ENCODE data around the gene RASL11B. TPM values are rescaled to one million over a fixed set of nuclear protein-coding genes. Genes with fewer than 3 reads are reported as not detected.
"Not testable (repeated sequence)": the region's sequence is repeated elsewhere in the genome, so short reads cannot be mapped to it uniquely, and the experiment has no call there.

The RASL11B gene
- total RNA-seq, 1 donor from 2014 or later = 15.7 TPM

GRCh38 chr4:52824270-52824602 lies 37.9 kb upstream of the RASL11B start:
- no peak for DNase-seq (ENCODE audit: extremely low spot score, unreplicated experiment)
- Mint-ChIP-seq H3K4me1 (ENCODE audit: unreplicated experiment) (peaks cover 25% of the 10 kb centered on the region), H3K27me3 (no peaks in the 10 kb centered on the region), H3K27ac (peak overlapping the region; percentile 85), H3K36me3 (no peaks in the 10 kb centered on the region), H3K9me3 (peaks cover 9% of the 10 kb centered on the region), H3K4me3 (peak overlapping the region; percentile 34)
- TF ChIP-seq CTCF (conservative IDR thresholded peaks at IDR 0.05) = no peak

- no peak for TF ChIP-seq CTCF (conservative IDR thresholded peaks at IDR 0.05)
- Mint-ChIP-seq H3K27me3 (no peaks in the 10 kb centered on the region), H3K9me3 (peaks cover 9% of the 10 kb centered on the region), H3K27ac (peak overlapping the region; percentile 85), H3K4me3 (peak overlapping the region; percentile 34), H3K4me1 (ENCODE audit: unreplicated experiment) (peaks cover 26% of the 10 kb centered on the region), H3K36me3 (no peaks in the 10 kb centered on the region)
- no peak for DNase-seq (ENCODE audit: extremely low spot score, unreplicated experiment)
Observed at GRCh38 chr4:52824603-52825459, 37.3 kb upstream of the RASL11B start.

GRCh38 chr4:52825460-52826090 lies 36.5 kb upstream of the RASL11B start:
- Mint-ChIP-seq H3K4me3 (peak overlapping the region; percentile 34), H3K4me1 (ENCODE audit: unreplicated experiment) (peaks cover 26% of the 10 kb centered on the region), H3K9me3 (peaks cover 9% of the 10 kb centered on the region), H3K36me3 (no peaks in the 10 kb centered on the region), H3K27ac (peak overlapping the region; percentile 85), H3K27me3 (no peaks in the 10 kb centered on the region)
- no peak for TF ChIP-seq CTCF (conservative IDR thresholded peaks at IDR 0.05)
- no peak for DNase-seq (ENCODE audit: extremely low spot score, unreplicated experiment)

GRCh38 chr4:52833941-52834525 lies 28.1 kb upstream of the RASL11B start:
- no peak for DNase-seq (ENCODE audit: extremely low spot score, unreplicated experiment)
- H3K4me1 Mint-ChIP-seq (ENCODE audit: unreplicated experiment) = peaks cover 12% of the 10 kb centered on the region
- no peak for TF ChIP-seq CTCF (conservative IDR thresholded peaks at IDR 0.05)
- peaks cover 1% of the 10 kb centered on the region for H3K9me3 Mint-ChIP-seq
- no peak overlapping the region for H3K27ac Mint-ChIP-seq
- H3K27me3 Mint-ChIP-seq = peaks cover 3% of the 10 kb centered on the region
- no peak overlapping the region for H3K4me3 Mint-ChIP-seq
- H3K36me3 Mint-ChIP-seq = no peaks in the 10 kb centered on the region

- not testable (repeated sequence) for DNase-seq (ENCODE audit: extremely low spot score, unreplicated experiment); H3K4me3 Mint-ChIP-seq; H3K36me3 Mint-ChIP-seq; H3K27me3 Mint-ChIP-seq; H3K27ac Mint-ChIP-seq; H3K9me3 Mint-ChIP-seq
- peaks cover 15% of the 10 kb centered on the region for H3K4me1 Mint-ChIP-seq (ENCODE audit: unreplicated experiment)
Observed at GRCh38 chr4:52834641-52835456, 27.3 kb upstream of the RASL11B start.
